Endometrial microvascular endothelial cells (primary cell): ENCODE measurements around the gene TNNT3. TPM values are rescaled to one million over a fixed set of nuclear protein-coding genes. Genes with fewer than 3 reads are reported as not detected.
"Not testable (repeated sequence)": the region's sequence is repeated elsewhere in the genome, so short reads cannot be mapped to it uniquely, and the experiment has no call there.

Source experiments
- in situ Hi-C: cut with HindIII; loops from 2 replicates; pipeline ENCODE4 v1.10.0; 2017; ENCODE audit warnings: low sequenced_read_pairs, low pct_unique_long_range_greater_than_20kb; ENCODE audit errors: inconsistent ontology term
- total RNA-seq: library from RNA; depleted of rRNA; stranded (reverse); fragments of >200 nt; gene quantifications from one replicate; pipeline ENCODE4 v1.2.3, GENCODE V29; 2015; ENCODE audit errors: inconsistent ontology term

The TNNT3 gene
- total RNA-seq, 1 donor from 2014 or later: not detected

DNA sequence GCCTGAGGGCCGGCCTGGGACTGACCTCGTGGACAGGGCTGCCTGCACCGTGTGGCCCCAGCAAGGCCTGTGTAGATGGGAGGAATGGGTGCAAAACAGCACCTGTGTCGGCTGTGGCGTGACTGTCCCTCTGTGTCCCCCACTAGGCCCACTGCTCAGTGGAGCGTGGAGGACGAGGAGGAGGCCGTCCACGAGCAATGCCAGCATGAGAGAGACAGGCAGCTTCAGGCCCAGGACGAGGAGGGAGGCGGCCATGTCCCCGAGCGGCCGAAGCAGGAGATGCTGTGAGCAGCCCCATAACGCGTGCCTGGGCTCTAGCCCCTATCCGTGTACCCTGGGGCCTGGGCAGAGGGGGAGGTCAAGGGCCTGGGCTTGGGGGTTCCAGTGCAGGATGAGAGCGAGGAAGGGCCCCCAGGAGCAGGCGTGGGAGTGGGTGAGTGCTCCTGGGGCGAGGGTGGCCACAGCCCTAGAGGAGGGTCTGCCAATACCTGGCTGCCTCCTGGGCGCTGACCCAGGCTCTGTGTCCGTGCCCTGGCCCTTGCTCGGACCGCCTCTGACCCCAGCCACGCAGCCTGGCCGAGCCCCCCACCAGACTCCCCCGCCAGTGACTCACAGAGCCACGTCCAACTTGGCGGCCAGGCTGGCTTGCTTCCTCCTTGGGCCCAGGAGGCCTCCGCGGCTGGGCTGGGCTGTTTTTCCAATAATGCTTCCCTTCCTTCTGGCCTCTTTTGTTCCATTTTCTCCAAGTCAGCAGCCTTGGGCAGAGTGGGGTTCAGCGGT, 39.4 kb upstream of the TNNT3 start:
- in situ Hi-C loops: no loop called here

DNA sequence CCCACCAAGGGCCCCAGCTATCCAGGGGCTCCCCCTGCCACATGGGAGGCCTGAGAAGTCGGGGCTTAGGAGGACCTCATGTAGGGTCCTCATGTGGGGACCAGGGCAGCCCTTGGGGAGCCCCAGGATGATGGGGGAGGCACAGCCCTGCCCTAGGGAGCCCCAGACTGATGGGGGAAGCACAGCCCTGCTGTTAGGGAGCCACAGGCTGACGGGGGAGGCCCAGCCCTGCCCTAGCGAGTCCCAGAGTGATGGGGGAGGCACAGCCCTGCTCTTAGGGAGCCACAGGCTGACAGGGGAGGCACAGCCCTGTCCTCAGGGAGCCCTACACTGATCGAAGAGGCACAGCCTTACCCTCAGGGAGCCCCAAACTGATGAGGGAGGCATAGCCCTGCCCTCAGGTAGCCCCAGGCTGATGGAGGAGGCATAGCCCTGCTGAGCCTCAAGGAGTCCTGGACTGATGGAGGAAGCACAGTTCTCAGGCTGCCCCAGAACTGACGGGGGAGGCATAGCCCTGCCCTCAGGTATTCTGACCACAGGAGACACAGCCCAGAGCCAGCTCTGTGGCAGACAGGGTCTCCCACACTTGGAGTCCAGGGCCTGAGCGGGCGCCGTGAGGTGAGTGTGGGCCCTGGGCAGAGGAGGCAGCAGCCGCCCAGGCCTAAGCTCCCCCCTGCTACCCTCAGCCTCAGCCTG, 38.6 kb upstream of the TNNT3 start:
- in situ Hi-C loops: no loop called here

DNA sequence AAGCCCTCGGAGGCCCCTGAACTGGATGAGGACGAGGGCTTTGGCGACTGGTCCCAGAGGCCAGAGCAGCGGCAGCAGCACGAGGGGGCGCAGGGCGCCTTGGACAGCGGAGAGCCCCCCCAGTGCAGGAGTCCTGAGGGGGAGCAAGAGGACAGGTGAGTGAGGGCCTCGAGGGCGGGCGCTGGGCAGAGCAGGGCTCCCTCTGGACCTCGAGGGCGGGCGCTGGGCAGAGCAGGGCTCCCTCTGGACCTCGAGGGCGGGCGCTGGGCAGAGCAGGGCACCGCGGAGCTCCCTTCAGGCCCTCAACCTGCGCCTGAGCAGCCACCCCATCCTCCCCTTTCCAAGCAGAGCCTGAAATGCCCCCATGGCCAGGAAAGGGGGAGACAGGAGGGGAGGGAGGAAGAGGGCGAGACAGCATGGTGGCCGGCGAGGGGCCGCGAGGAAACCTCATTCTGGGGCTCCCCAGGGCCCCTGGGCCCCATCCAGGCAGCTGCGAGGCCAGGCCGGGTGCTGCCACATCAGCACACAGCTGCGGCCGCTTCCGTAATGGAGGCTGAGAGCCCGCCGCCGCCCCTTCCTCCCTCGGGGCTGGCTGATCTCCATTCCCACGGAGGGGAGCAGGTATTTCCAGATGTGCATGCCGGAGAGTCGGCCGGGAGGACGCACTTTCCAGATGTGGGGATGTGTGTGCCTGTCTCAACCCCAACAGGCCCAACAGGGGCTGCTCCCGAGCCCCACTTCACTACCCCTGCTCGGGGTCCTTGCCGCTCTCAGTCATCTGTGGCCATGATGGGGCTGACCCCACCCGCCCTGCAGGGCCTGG, 37.9 kb upstream of the TNNT3 start:
- in situ Hi-C loops: no loop called here

DNA sequence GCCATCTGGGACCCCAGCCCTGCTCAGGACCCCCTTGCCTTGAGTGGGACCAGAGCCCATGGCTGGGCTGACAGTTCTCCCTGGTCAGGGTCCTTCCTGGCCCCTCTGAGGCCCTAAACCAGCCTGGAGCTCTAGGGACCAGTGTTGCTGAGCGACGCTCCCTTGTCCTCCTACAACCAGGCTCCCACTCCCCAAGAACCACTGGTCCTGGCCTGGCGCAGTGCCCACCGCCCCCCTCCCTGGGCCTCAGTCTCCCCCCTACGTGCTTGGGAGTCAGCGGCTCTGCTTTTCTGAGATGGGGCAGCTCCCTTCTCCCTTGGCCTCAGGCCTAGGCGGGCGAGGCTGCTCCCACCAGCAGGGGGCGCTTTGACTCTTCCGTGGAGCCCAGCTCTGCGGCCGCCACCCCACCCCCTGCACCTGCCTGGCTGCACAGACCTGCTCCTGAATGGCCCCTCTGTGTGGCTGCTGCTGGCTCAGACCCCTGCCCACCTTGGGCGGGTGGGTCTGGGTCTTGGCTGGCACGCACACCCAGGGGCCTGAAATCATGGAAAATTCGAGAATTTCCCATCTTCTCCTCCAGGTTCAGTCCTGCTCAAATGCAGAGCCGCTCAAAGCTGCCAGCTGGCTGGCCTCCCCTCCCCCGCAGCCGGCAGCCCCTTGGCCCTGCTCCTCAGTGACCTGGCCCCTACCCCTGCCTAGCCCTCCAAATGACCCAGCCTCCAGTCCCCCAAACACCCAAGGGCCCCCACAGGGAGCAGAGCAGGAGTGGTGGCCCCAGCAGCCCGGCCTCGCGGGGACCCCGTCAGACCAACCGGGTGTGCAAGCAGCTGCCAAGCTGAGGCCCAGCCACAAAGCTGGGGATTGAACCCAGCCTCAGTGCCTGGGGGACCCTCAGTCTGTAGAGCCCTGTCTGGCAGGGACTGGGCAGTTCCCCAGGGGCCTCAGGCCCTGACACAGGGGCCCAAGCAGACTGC, 37.0 kb upstream of the TNNT3 start:
- in situ Hi-C loops: no loop called here

DNA sequence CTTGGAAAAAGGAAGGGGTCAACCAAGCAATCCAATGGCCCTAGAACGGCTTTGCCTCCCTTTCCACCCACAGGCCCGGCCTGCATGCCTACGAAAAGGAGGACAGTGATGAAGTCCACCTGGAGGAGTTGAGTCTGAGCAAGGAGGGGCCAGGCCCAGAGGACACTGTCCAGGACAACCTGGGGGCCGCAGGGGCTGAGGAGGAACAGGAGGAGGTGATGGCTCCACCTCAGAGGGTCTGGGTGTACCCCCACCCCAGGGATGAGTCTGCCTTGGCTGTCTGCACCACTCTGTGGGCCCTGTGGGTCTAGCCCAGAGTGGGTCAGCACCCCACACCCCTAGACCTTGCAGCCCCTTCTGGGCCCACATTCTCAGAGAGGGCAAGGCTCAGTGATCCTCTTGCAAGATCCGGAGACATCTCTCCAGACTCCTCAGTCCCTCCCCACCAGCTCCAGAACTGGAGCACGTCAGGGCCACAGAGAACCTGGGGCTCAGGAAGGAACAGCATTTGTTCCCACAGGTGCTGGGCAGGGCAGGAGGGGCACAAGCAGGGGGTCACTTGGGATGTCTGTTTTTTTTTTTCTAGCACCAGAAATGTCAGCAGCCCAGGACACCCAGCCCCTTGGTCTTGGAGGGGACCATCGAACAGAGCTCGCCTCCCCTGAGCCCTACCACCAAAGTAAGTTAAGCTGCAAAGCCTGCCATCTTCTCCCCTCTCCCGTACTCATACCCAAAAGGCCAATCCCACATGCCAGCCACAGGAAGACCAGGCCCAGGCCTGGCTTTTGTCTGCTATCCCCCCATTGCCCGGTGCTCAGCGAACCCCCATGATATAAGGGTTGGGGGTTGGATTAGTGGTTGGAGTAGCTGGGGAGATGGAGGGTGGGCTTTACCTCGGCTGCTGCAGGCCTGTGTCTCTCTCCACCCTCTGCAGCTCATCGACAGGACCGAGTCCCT, 35.9 kb upstream of the TNNT3 start:
- in situ Hi-C loops: no loop called here

DNA sequence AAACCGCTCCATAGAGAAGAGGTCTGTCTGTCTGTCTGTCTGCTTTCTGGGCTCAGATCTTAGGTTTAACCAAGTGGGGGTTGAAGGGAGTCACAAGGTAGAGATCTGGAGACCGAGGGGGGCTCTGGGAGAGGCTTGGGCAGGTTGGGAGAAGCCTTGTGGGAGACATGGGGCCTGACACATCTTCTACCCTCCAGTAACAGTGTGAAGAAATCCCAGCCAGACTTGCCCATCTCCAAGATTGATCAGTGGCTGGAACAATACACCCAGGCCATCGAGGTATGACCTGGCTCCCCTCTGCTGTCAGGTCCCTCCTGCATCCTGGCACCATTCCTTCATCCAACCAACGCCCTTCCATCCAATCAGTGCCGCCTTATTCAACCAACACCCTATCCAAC, 35.2 kb upstream of the TNNT3 start:
- in situ Hi-C loops: no loop called here

DNA sequence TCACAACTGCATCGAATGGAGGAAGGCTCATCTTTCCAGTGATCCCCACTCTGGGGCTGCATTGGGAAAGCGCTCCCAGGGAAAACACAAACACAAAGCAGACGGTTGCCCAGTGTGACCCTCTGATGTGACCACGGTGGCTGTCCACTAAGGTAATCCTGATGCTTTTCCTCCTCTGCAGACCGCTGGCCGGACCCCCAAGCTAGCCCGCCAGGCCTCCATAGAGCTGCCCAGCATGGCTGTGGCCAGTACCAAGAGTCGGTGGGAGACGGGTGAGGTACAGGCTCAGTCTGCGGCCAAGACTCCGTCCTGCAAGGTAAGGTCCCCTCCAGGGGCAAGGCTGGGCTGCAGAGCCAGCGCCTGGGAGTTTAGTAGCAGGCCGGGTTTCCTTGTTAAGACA, 33.0 kb upstream of the TNNT3 start:
- in situ Hi-C loops: not testable (repeated sequence)

DNA sequence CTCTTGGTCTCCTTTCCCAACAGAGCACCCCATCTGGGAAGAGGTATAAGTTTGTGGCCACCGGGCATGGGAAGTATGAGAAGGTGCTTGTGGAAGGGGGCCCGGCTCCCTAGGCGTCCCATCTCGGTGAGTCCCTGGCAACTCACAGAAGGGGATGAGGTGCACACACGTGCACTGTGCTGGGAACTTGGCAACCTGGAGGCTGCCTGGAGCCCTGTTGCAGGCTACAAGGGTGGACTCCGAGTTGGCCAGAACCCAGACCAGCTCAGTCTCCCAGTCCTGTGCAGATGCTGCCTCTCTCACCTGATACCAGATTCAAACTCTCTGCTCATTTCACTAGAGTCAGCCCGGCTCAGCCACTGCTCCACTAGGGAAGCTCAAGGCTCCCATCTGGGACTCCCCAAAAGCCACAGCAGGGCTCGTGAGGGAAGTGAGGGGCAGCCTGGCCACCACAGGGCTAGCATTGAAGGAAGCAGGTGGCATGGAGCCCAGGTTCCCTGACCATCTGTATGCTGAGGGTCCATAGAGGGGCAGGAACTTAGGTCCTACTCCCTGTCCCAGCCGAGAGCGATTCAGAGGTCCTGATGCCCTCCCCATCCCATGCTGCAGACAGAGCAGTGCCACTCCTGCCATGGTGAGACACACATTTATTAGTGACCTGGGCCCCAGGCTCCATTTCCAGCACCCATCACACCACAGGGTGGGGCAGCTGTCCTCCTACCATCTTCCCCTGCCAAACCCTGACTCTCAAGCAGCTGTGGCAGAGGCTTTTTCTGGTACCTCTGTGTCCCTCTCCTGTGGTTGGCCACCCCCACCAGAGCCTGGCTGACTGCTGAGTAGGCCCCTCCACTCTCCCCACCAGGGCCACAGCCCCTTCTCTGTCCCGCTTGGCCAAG, 31.8 kb upstream of the TNNT3 start:
- in situ Hi-C loops: no loop called here

DNA sequence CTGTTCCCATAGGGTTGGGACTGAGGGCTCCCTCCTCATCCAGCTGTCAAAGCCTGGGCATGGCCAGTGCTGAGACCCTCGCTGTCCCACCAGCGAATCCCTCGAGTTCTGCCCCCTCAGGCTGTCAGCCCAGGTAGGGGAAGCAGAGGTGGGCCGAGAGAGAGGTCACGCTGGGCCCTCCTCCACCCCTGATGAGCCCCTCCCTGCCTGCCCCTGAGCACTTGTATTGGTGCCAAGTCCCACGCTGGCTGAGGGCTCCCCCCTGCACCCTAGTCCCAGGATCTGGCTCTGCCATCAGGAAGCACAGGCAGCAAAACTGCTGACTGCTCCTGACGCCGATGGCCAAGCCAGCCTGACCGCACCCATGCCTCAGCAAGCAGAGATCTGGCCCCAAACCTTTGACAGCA, 31.2 kb upstream of the TNNT3 start:
- in situ Hi-C loops: no loop called here

DNA sequence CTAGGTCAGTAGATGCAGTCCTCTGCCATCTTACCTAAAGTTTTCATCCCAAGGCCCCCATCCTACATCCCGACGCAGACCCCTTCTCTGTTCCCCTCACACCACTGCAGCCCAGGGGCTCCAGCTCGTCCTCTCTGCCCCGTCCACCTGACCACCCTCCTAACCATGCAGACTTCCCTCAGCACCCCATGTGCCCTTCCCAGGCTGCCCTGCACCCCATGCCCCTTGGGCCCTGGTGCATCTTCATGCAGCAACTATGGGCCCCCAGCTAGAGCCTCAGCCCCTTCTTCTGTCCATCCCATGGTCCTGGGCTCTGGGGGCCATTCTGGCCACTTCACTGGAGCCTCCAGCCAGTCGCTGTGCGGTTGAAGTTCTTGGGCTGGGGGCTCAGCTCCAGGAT, 30.7 kb upstream of the TNNT3 start:
- in situ Hi-C loops: no loop called here

DNA sequence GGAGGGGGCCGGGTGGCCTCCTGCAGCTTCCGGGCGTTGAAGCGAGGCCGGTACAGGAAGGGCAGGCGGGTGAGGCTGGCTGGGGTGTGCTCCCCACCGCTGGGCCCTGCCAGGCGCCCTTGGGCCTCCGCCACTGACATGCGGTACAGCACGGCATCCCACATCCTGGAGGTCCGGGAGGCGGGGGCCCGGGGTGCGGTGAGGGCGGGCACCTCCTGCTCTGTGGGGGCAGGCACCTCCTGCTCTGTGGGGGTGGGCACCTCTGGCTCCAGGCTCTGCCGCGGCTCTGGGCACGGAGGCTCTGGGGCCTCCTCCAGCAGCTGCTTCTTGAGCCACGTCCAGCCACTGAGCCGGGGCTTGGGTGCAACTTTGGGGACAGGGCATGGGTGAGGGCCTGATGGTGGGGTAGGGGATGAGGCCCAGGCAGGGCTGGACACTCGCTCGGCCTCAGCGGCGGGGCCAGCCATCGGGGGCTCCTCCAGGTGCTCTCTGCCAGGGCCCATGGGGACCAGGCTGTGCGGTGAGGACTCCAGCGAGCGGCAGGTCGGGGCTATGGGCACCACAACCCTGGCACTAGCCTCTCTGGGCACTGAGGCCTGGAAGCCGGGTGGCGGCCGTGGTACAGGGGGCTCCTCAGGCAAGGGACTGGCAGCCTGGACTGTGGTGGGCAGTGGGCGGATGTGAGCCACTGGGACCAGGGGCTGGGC, 30.1 kb upstream of the TNNT3 start:
- in situ Hi-C loops: no loop called here

DNA sequence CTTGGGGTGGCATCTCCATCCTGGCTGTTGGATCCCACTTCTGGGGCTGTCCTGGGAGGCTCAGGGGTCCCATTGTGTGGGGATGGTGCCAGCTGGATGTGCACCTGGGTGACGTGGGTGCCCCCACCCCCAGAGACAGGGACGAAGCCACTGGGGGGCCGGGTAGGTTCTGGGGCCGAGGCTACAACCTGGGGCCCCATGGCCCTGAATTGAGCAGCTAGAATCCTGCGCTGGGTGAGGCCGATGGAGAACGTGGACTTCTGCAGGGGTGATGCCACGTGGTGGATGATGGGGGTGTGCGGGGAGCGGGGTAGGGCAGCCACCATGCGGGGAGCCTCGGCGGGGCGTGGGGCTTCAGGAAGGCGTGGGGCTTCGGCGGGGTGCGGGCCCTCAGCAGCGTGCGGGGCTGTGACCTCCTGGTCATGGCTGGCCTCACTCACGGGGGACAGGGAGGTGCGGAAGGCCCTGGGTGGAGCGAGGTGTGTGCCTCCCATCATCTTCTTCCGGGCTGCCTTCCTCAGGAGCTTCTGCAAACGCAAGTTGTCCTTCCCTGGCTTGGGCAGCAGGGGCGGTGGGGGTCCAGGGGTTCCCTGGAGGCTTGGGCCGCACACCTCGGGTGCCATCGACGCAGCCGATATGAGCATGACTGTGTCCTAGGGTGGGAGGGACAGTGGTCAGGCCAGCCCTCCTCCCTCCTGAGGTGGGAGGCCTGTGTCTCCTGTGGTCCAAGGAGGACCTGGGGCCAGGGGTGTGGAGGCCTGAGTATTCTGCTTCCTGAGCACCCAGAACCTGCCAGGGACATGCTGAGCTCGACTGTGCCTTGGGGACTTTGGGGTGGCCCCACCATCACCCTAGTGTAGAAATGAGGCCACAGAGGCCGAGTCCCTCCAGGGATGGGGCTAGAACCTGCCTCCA, 29.3 kb upstream of the TNNT3 start:
- in situ Hi-C loops: no loop called here

DNA sequence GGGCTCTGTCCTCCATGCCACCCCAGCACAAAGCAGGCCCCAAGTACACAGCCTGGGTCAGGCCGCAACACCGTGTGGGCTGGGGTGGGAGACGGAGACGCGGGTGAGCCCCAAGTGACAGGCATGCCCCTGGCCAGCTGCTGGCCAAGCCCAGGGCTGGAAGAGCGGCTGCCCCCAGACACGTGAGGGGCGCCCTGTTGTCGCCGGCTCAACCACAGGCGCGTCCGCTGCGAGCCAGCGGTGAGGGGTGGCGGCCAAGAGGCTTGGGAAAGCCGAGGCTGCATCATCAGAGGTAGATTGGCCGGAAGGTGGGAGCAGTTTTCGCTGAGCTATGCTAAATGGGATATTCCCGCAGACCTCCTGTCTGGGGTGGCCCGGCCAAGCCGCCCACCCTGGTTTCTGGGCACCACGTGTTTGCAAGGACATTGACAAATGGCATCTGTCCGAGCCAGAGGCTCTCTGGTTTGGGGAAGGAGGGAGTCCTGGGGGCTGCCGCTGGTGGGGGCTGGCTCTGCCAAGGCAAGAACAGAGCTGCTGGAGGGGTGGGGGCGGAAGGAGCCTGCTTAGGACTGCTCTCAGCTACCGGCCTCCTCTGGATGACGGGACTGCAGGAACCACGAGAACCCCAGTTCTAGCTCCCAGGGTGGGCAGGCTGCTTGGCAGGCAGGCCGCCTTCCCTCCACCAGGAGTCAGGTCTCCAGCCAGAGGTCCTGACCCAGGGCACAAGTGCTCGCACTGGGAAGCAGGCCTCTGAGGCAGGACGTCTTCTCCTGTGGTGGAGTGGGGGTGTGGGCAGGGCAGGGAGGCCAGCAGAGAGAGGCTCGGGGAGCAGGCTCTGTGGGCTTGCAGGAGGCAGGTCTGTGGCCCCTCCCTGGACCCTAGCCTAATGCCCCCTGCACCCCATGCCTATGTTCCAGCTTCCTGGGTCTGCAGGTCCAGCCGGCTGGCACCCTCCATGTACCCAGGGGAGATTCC, 28.4 kb upstream of the TNNT3 start:
- in situ Hi-C loops: no loop called here

DNA sequence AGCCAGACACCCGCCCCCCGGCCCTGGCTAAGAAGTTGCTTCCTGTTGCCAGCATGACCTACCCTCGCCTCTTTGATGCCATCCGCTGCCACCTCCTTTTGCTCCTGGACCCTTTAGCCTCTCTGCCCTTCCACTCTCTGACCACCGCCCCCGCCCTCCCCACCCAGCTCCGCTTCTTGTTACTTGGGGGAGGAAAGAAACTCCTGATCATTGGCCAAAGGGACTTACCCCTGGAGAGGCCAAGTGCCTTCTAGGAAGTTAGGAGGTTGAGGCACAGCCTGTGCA, 27.7 kb upstream of the TNNT3 start, which contains the start of gene PRR33:
Gene PRR33, minus strand, starts transcription at position 65 of the 285 bp plus-strand sequence. CDS start 1,311 bp downstream, outside the sequence.
- in situ Hi-C loops: no loop called here
